IPS-NIHi11 (cell line): Measurements from ENCODE around the gene DPP8.
A peak's percentile ranks its signal among the peaks of the same experiment; 100 is the strongest.

Experiments used
- DNase-seq: peaks from one replicate; pipeline ENCODE4 v3.0.0; 2012; ENCODE audit warnings: mixed read lengths, low spot score

Gene DPP8

GRCh38 chr15:65423976-65424679, 93.4 kb downstream of the DPP8 start:
- DNase-seq, result no peak

GRCh38 chr15:65423150-65423975, 94.1 kb downstream of the DPP8 start:
- peak; percentile 49 for DNase-seq

- DNase-seq, result peak; percentile 87
Observed at GRCh38 chr15:65421360-65422215, 95.9 kb downstream of the DPP8 start.

GRCh38 chr15:65420975-65421359, 96.5 kb downstream of the DPP8 start:
- no peak for DNase-seq

- DNase-seq, result no peak
Observed at GRCh38 chr15:65418596-65418995, 98.9 kb downstream of the DPP8 start.

GRCh38 chr15:65416845-65417416, 100.6 kb downstream of the DPP8 start:
- peak; percentile 57 for DNase-seq

- DNase-seq, result peak; percentile 86
Observed at GRCh38 chr15:65414841-65415621, 102.5 kb downstream of the DPP8 start.

- no peak for DNase-seq
Observed at GRCh38 chr15:65413760-65414144, 103.7 kb downstream of the DPP8 start.

- DNase-seq, result no peak
Observed at GRCh38 chr15:65413051-65413759, 104.3 kb downstream of the DPP8 start.

- DNase-seq, result no peak
Observed at GRCh38 chr15:65412556-65412955, 104.9 kb downstream of the DPP8 start.

GRCh38 chr15:65411465-65412071, 105.9 kb downstream of the DPP8 start:
- no peak for DNase-seq

- no peak for DNase-seq
Observed at GRCh38 chr15:65410972-65411371, 106.5 kb downstream of the DPP8 start.

- no peak for DNase-seq
Observed at GRCh38 chr15:65410036-65410435, 107.5 kb downstream of the DPP8 start.

- DNase-seq, result no peak
Observed at GRCh38 chr15:65409036-65409631, 108.4 kb downstream of the DPP8 start.

GRCh38 chr15:65408324-65409035, 109.0 kb downstream of the DPP8 start:
- no peak for DNase-seq

- no peak for DNase-seq
Observed at GRCh38 chr15:65406424-65407000, 111.0 kb downstream of the DPP8 start.

GRCh38 chr15:65405791-65406423, 111.6 kb downstream of the DPP8 start:
- no peak for DNase-seq

- peak; percentile 66 for DNase-seq
Observed at GRCh38 chr15:65404186-65404872, 113.2 kb downstream of the DPP8 start.
